Adipocyte (in vitro differentiated cells): ENCODE measurements around the gene IGF2.
A peak's percentile ranks its signal among the peaks of the same experiment; 100 is the strongest.

ENCODE experiments used
- DNase-seq: peaks from one replicate; pipeline ENCODE4 v3.0.0-alpha.2; 2015; ENCODE audit warnings: low read depth
- H3K27me3 ChIP-seq: replicated peaks from 2 replicates; pipeline ENCODE4 v1.7.0; 2013; ENCODE audit warnings: mild to moderate bottlenecking, low read length, moderate library complexity; ENCODE audit not compliant: control insufficient read depth, insufficient read depth
- H3K36me3 ChIP-seq: 2 replicates; pipeline ENCODE4 v1.7.0; 2013; ENCODE audit warnings: low read length, mild to moderate bottlenecking, moderate library complexity; ENCODE audit not compliant: control insufficient read depth, insufficient read depth, severe bottlenecking
- H3K4me1 ChIP-seq: 2 replicates; pipeline ENCODE4 v1.7.0; 2013; ENCODE audit warnings: mild to moderate bottlenecking, low read length, moderate library complexity; ENCODE audit not compliant: control insufficient read depth, insufficient read depth
- H3K4me3 ChIP-seq: 2 replicates; pipeline ENCODE4 v1.7.0; 2013; ENCODE audit warnings: mild to moderate bottlenecking, low read length, moderate library complexity
- H3K9ac ChIP-seq: 2 replicates; pipeline ENCODE4 v1.7.0; 2013; ENCODE audit warnings: mild to moderate bottlenecking, low read length, moderate library complexity
- H3K9me3 ChIP-seq: 2 replicates; pipeline ENCODE4 v1.7.0; 2013; ENCODE audit warnings: mild to moderate bottlenecking, low read length, moderate library complexity; ENCODE audit not compliant: control insufficient read depth

Gene IGF2

DNA sequence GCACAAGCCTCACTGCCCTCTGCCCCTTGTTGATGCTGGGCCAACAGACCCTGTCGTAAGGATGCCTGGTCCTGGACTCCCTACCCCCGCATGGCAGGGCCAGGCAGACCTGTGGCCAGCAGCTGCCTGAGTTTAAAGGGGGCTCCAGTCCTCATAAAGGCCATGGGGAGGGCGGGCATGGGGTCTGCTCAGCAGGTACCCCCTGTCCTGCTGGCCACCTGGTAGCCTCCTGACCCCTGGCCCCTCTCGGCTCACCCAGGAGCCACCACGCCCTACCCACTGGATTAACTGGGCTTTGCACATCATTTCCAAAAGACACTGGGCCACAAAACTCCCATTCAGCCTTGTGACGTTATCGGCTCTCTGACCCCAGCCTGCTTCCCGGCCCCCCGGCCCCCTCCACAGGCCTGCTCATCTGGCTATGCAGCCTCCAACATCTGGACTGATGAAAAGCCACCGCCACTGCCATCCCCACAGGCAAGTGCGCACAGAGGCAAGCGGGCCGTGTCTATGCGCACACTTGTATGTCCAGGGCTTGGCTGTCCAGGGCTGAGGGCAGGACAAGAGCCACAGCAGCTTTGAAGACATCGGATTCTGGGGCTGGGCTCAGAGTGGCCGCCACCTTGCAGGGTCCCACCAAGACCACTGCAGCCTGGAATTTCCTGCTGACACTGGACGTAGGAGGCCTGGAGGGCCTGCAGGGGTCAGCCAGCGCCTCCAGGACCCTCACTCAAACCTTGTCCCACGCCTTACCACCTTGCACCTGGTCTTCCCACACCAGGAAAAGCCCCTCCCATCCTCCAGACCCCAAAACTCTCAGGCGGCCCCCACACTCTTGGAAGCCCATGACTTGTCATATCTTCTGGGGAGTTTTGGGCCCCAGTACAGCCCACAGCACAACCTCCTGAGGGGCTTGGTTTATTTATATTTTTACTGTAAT, 48.7 kb downstream of the IGF2 start:
- H3K36me3 ChIP-seq = no peaks in the 10 kb centered on the region
- H3K4me3 ChIP-seq = no peak overlapping the region
- DNase-seq = no peak
- peaks cover 6% of the 10 kb centered on the region for H3K9me3 ChIP-seq
- peaks cover 16% of the 10 kb centered on the region for H3K27me3 ChIP-seq
- peaks cover 25% of the 10 kb centered on the region for H3K4me1 ChIP-seq
- H3K9ac ChIP-seq = no peak overlapping the region

GRCh38 chr11:2089536-2090165, 49.5 kb downstream of the IGF2 start:
- no peak overlapping the region for H3K9ac ChIP-seq
- H3K9me3 ChIP-seq = peaks cover 9% of the 10 kb centered on the region
- no peak overlapping the region for H3K4me3 ChIP-seq
- peak; percentile 39 for DNase-seq
- peaks cover 19% of the 10 kb centered on the region for H3K4me1 ChIP-seq
- H3K36me3 ChIP-seq = no peaks in the 10 kb centered on the region
- H3K27me3 ChIP-seq = peaks cover 16% of the 10 kb centered on the region

DNA sequence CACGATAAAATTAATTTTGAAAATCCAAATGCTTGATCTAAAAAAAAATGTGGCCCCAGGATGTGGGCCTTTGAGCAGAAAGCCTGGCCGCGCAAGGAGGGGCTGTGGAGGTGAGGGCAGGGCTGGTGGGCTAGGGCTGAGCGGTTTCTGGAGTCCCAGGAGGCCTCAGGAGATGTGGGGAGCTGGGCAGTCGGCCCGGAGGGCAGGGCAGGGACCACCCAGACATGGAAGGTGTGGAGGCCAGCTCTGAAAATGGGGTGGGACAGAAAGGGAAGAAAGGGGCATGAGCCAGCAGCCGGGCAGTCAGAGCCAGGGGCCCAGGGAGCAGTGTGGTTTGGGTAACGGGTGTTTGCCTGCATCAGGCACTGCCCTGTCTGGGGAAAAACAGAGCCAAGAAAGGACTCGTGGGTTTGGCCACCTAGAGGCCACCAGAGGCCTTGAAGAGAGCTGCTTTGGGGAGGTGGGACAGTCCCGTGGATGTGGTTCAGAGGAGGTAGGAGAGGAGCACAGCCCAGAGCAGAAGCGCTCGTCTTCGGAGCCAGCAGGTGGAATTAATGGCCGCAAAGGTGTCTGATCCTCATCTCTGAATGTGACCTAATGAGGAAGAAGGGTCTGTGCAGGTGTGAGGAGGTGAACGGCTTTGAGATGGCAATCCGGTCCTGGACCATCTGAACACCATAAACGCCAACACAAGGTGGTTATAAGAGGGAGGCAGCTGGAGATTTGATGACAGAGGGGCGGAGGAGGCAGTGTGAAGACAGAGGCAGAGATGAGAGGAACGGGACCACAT, 50.2 kb downstream of the IGF2 start:
- peaks cover 16% of the 10 kb centered on the region for H3K27me3 ChIP-seq
- no peak overlapping the region for H3K9ac ChIP-seq
- no peaks in the 10 kb centered on the region for H3K36me3 ChIP-seq
- H3K9me3 ChIP-seq = peaks cover 16% of the 10 kb centered on the region
- no peak for DNase-seq
- no peak overlapping the region for H3K4me3 ChIP-seq
- H3K4me1 ChIP-seq = peaks cover 12% of the 10 kb centered on the region

- Histone ChIP-seq H3K4me1 (peaks cover 5% of the 10 kb centered on the region), H3K27me3 (peaks cover 16% of the 10 kb centered on the region), H3K9me3 (peaks cover 17% of the 10 kb centered on the region), H3K36me3 (no peaks in the 10 kb centered on the region), H3K4me3 (no peak overlapping the region), H3K9ac (no peak overlapping the region)
- DNase-seq = no peak
Measured at GRCh38 chr11:2088284-2088683, 50.9 kb downstream of the IGF2 start.

DNA sequence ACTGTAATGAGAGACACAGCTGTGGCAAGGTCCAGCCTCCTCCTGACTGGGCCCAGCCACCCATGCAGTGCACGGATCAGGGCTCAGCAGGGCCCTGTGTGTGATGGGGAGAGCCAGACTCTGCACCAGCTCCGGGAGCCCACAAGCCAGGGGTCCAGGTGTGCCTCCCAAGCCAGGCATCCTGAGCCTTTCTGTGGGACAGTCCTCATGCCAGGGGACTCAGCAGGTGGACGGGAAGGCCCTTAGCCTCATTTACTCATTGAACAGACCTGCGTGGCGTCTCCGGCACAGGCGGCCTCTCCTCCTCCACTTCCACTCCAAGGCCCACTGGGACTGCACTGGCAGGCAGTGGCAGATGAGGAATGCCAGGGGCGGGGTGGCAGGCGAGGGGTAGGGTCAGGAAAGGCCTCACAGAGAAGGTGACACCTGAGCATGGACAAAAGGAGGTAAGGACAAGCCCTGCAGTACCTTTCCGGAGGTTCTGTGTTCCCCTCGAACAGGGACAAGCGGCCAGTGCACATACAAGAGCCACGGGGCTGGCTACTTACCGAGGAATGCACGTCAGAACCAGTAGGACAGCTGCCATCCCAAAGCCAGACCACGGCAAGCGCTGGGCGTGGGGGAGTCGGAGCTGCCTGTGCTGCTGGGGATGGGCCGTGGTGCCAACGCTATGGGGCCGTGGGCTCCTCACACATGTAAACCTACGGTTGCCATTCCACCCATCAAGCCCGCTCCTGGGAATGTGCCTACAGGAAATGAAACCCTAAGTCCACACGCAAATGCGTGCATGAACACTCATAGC, 52.7 kb downstream of the IGF2 start:
- Histone ChIP-seq H3K4me1 (no peaks in the 10 kb centered on the region), H3K36me3 (no peaks in the 10 kb centered on the region), H3K9ac (no peak overlapping the region), H3K27me3 (peaks cover 8% of the 10 kb centered on the region), H3K9me3 (peaks cover 16% of the 10 kb centered on the region), H3K4me3 (no peak overlapping the region)
- DNase-seq = no peak

DNA sequence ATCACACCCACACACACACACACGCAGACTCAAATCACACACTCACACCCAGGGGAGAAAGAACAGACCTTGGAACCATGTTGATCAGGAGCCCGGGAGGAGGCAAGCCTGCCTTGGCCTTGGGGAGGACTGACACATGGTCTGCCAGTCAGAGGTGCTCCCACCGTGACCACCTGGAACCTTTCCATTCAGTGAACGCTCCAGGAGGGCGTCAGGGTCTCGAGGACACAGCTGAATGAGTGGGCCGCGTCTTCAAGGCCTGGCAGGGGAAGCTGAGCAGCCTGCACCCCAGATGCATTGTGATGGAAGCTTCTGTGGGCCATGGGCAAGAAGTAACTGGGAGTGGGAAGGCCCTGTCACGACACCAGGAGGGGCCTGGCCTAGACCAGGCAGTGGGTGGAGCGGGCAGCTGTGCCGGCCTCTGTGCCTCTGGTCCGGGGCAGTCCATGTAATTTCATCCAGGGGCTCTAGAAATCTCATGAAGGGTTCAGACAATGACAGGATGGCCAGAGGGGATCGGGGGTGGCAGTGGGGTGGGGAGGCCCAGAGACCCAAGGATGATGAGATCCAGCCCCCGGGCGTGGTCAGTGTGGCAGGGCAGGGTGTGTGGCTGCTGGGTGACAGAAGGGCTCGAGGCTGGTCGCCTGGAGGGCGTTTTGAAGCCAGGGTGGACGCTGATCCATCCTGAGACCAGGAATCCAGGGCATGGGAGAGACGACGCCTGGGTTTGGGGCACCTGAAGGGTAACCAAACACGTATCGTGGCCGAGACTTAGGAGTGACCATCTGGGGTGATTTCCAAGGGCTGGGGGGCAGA, 53.7 kb downstream of the IGF2 start:
- DNase-seq = no peak
- H3K9me3 ChIP-seq = peaks cover 16% of the 10 kb centered on the region
- peaks cover 8% of the 10 kb centered on the region for H3K27me3 ChIP-seq
- H3K9ac ChIP-seq = no peak overlapping the region
- no peak overlapping the region for H3K4me3 ChIP-seq
- H3K4me1 ChIP-seq = no peaks in the 10 kb centered on the region
- no peaks in the 10 kb centered on the region for H3K36me3 ChIP-seq

DNA sequence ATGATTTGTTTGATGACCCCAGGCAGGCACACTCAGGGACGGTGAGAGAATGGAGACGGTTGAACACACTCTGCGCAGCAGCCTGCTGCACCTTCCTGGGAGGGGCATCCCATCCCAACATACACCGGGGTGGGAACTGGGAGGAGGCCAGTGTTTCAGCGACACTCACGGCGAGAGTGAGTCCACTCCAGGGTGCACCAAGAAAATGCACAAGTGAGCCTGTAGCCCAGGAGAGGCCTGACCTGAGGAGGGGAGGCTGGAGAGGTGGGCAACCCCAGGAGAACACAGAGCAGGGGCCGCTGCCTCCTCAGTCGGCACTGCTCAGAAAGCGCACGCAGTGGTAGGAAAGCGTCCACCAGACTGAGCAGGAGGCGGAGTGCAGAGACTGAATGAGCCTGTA, 54.5 kb downstream of the IGF2 start:
- Histone ChIP-seq H3K27me3 (peaks cover 8% of the 10 kb centered on the region), H3K9ac (no peak overlapping the region), H3K4me1 (no peaks in the 10 kb centered on the region), H3K9me3 (peaks cover 16% of the 10 kb centered on the region), H3K36me3 (no peaks in the 10 kb centered on the region), H3K4me3 (no peak overlapping the region)
- no peak for DNase-seq
